IMR-90 (cell line): ENCODE data around the gene SHLD3. TPM values are rescaled to one million over a fixed set of nuclear protein-coding genes. Genes with fewer than 3 reads are reported as not detected.
"Not testable (repeated sequence)": the region's sequence is repeated elsewhere in the genome, so short reads cannot be mapped to it uniquely, and the experiment has no call there.

Source experiments
- ATAC-seq: fragments of 200-7000 bp; cut with Tn5 transposase; 2 replicates; pipeline ENCODE4 v1.9.1; 2020; ENCODE audit warnings: low read depth, mild to moderate bottlenecking, moderate library complexity
- BruUV-seq: library from RNA; stranded (reverse); fragments of 400-500 nt; replicated peaks from 2 replicates; lab custom pipeline; 2021; lab: Mats Ljungman, UMichigan
- CTCF ChIA-PET: fragments of 300-600 bp; formaldehyde crosslinking; extraction: SDS; loops from one replicate; lab custom pipeline; 2021; ENCODE audit warnings: antibody characterized with exemption; lab: Yijun Ruan, JAX
- POLR2A ChIA-PET: fragments of 300-600 bp; sonication (Branson Sonifier 250); formaldehyde crosslinking; loops from one replicate; lab custom pipeline; 2022; ENCODE audit warnings: antibody characterized with exemption; ENCODE audit not compliant: unreplicated experiment; lab: Charles Lee
- DNase-seq: peaks from one replicate; pipeline ENCODE4 v3.0.0; 2013
- H2AFZ ChIP-seq: replicated peaks from 2 replicates; pipeline ENCODE3; 2013; ENCODE audit warnings: low read length, mild to moderate bottlenecking; ENCODE audit not compliant: poor library complexity
- H2AK5ac ChIP-seq: 2 replicates; pipeline ENCODE4 v1.6.1; 2013; ENCODE audit warnings: low read depth, low read length, inconsistent platforms
- H2AK9ac ChIP-seq: replicated peaks from 2 replicates; pipeline ENCODE3; 2013; ENCODE audit warnings: mild to moderate bottlenecking, low read depth, low read length, moderate library complexity; ENCODE audit not compliant: poor library complexity
- H2BK120ac ChIP-seq: 2 replicates; pipeline ENCODE4 v1.6.1; 2013; ENCODE audit warnings: low read depth, low read length, inconsistent platforms
- H2BK15ac ChIP-seq: 3 replicates; pipeline ENCODE4 v1.6.1; 2013; ENCODE audit warnings: low read depth, low read length, inconsistent platforms
- H2BK20ac ChIP-seq: 2 replicates; pipeline ENCODE4 v1.6.1; 2013; ENCODE audit warnings: low read depth, mild to moderate bottlenecking, inconsistent platforms, low read length, moderate library complexity
- H2BK5ac ChIP-seq: 2 replicates; pipeline ENCODE4 v1.6.1; 2013; ENCODE audit warnings: mild to moderate bottlenecking, low read depth, low read length, inconsistent platforms; ENCODE audit not compliant: poor library complexity, severe bottlenecking
- H3K14ac ChIP-seq: replicated peaks from 2 replicates; pipeline ENCODE4 v1.6.1; 2013; ENCODE audit warnings: low read depth, low read length, inconsistent platforms
- H3K18ac ChIP-seq: 2 replicates; pipeline ENCODE4 v1.6.1; 2013; ENCODE audit warnings: low read depth, low read length, control low read depth
- H3K23ac ChIP-seq: 2 replicates; pipeline ENCODE4 v1.6.1; 2013; ENCODE audit warnings: low read depth, low read length, inconsistent platforms
- H3K27ac ChIP-seq: 2 replicates; pipeline ENCODE4 v1.5.1; 2013; ENCODE audit warnings: mild to moderate bottlenecking, control low read depth, low read length; ENCODE audit not compliant: insufficient read depth
- H3K27me3 ChIP-seq: 2 replicates; pipeline ENCODE4 v1.6.1; 2013; ENCODE audit warnings: low read length; ENCODE audit not compliant: control insufficient read depth, insufficient read depth
- H3K36me3 ChIP-seq: 2 replicates; pipeline ENCODE4 v1.6.1; 2013; ENCODE audit warnings: low read length, mixed read lengths; ENCODE audit not compliant: control insufficient read depth, insufficient read depth
- H3K4ac ChIP-seq: 2 replicates; pipeline ENCODE4 v1.6.1; 2013; ENCODE audit warnings: low read depth, low read length, inconsistent platforms
- H3K4me1 ChIP-seq: 2 replicates; pipeline ENCODE4 v1.6.1; 2013; ENCODE audit warnings: low read length, mixed read lengths; ENCODE audit not compliant: control insufficient read depth, insufficient read depth
- H3K4me2 ChIP-seq: 2 replicates; pipeline ENCODE4 v1.6.1; 2013; ENCODE audit warnings: low read depth, mild to moderate bottlenecking, control low read depth, low read length, moderate library complexity
- H3K4me3 ChIP-seq: 2 replicates; pipeline ENCODE4 v1.5.1; 2013; ENCODE audit warnings: low read depth, mild to moderate bottlenecking, control low read depth, low read length, moderate library complexity; ENCODE audit not compliant: insufficient read depth
- H3K56ac ChIP-seq: 2 replicates; pipeline ENCODE4 v1.6.1; 2013; ENCODE audit warnings: low read length, inconsistent platforms; ENCODE audit not compliant: insufficient read depth; ENCODE audit errors: extremely low read depth
- H3K79me1 ChIP-seq, 2 experiments: 2 replicates each; pipeline ENCODE4 v1.6.1; 2013; ENCODE audit warnings: low read length in 2 of 2, inconsistent platforms in 1 of 2, low read depth in 1 of 2
- H3K9ac ChIP-seq: 2 replicates; pipeline ENCODE4 v1.6.1; 2013; ENCODE audit warnings: low read depth, low read length, control low read depth
- H3K9me1 ChIP-seq: 2 replicates; pipeline ENCODE4 v1.6.1; 2013; ENCODE audit warnings: low read length, inconsistent platforms; ENCODE audit not compliant: insufficient read depth
- H3K9me3 ChIP-seq: 2 replicates; pipeline ENCODE4 v1.6.1; 2013; ENCODE audit warnings: low read length; ENCODE audit not compliant: control insufficient read depth, insufficient read depth
- H4K20me1 ChIP-seq: 2 replicates; pipeline ENCODE4 v1.6.1; 2013; ENCODE audit warnings: low read length, inconsistent platforms; ENCODE audit not compliant: insufficient read depth
- H4K5ac ChIP-seq: 2 replicates; pipeline ENCODE4 v1.6.1; 2013; ENCODE audit warnings: mild to moderate bottlenecking, low read depth, low read length, control low read depth
- H4K8ac ChIP-seq, 2 experiments: 2 replicates each; pipeline ENCODE4 v1.6.1; 2013; ENCODE audit warnings: low read depth in 2 of 2, low read length in 2 of 2, control low read depth in 1 of 2, inconsistent platforms in 1 of 2
- H4K91ac ChIP-seq: 2 replicates; pipeline ENCODE4 v1.6.1; 2013; ENCODE audit warnings: low read depth, low read length, inconsistent platforms; ENCODE audit not compliant: insufficient read depth
- CEBPB ChIP-seq: IDR thresholded peaks from 2 replicates; pipeline ENCODE4 v1.6.1; 2012; ENCODE audit warnings: low read depth, low read length, improper control_type of control experiment
- ELK1 ChIP-seq: fragments of 150-350 bp; IDR thresholded peaks from 2 replicates; pipeline ENCODE4 v1.6.1; 2016; ENCODE audit warnings: low read depth, mild to moderate bottlenecking, low read length, moderate library complexity, borderline replicate concordance
- MAZ ChIP-seq: IDR thresholded peaks from 2 replicates; pipeline ENCODE4 v1.6.1; 2012; ENCODE audit warnings: low read depth, mild to moderate bottlenecking, low read length, improper control_type of control experiment, moderate library complexity, borderline replicate concordance
- WGBS, 2 experiments: methylation state at CpG; one replicate each; pipeline versions ENCODE4 v1.1.5 to v1.1.7; 2013; ENCODE audit warnings: missing lambda C conversion rate in 2 of 2; ENCODE audit not compliant: insufficient read length in 1 of 2; ENCODE audit errors: extremely low coverage in 2 of 2; 5-methylcytosine and 5-hydroxymethylcytosine counted together
- dilution Hi-C: fragments of 300-500 bp; cut with HindIII; formaldehyde crosslinking; loops from one replicate; pipeline ENCODE4 v1.14.3; 2018; ENCODE audit warnings: low sequenced_read_pairs; ENCODE audit not compliant: unreplicated experiment
- in situ Hi-C: fragments of 300-500 bp; cut with MboI; formaldehyde crosslinking; loops from 3 replicates; pipeline ENCODE4 v1.14.3; 2019; ENCODE audit warnings: low sequenced_read_pairs, inconsistent platforms, mixed read lengths
- intact Hi-C: fragments of 100-400 bp; cut with micrococcal nuclease; formaldehyde crosslinking; loops from 2 replicates; pipeline ENCODE4 v1.10.0; 2022
- polyA plus RNA-seq, 3 experiments: library from polyadenylated mRNA; depleted of rRNA; stranded (reverse); fragments of >200 nt; gene quantifications; 2 replicates each; pipeline ENCODE4 v1.2.3, GENCODE V29; 2012; ENCODE audit warnings: low replicate concordance in 1 of 3
- total RNA-seq: library from RNA; depleted of rRNA; stranded (reverse); fragments of >200 nt; gene quantifications from 2 replicates; pipeline ENCODE4 v1.2.3, GENCODE V29; 2012

SHLD3 gene
- total and polyA plus RNA-seq, 2 of the 4 experiments (the other 2 are of a cell fraction) = 1.7 to 2.5 TPM

- TF ChIP-seq CEBPB (0 out of 2 replicates have a peak, but pooled peaks have one; percentile 36), ELK1 (no peak), MAZ (no peak)
- Histone ChIP-seq H3K4me3 (no peak overlapping the region), H2AK5ac (no peak overlapping the region), H4K8ac (no peak overlapping the region), H3K4me1 (no peaks in the 10 kb centered on the region), H3K9me1 (0 out of 2 replicates have a peak, but pooled peaks cover 2% of the 10 kb centered on the region), H4K91ac (no peak overlapping the region), H3K56ac (no peak overlapping the region), H3K27me3 (no peaks in the 10 kb centered on the region), H3K36me3 (peaks cover 7% of the 10 kb centered on the region), H3K79me1 (peaks cover 15 to 34% of the 10 kb centered on the region in 2 experiments), H2AK9ac (no peak overlapping the region), H3K23ac (no peak overlapping the region), H3K27ac (no peak overlapping the region), H4K5ac (no peak overlapping the region), H3K18ac (no peak overlapping the region), H2BK20ac (no peak overlapping the region), H3K9me3 (no peaks in the 10 kb centered on the region), H2AFZ (no peak overlapping the region), H3K4ac (no peak overlapping the region), H2BK15ac (no peak overlapping the region), H3K9ac (no peak overlapping the region), H3K14ac (no peak overlapping the region), H3K4me2 (no peak overlapping the region), H2BK120ac (no peak overlapping the region), H2BK5ac (no peak overlapping the region), H4K20me1 (peaks cover 7% of the 10 kb centered on the region; the same call in 1 of the 2 replicates)
- ChIA-PET POLR2A (no interaction called here), CTCF (no interaction called here)
- in situ Hi-C loops (no loop called here), intact Hi-C loops (loop anchor here (10.0 kb wide), 1 partner anchor 525 kb away; the partner anchor contains the start of gene SREK1), dilution Hi-C loops (no loop called here)
- ATAC-seq = no peak
- BruUV-seq = no TSS peak
- no peak for DNase-seq
- no CpG with 5 or more reads among the region's 4 CpGs for WGBS, 2 experiments
Observed at GRCh38 chr5:65620021-65620420, 4.8 kb upstream of the SHLD3 start.

- H3K4ac ChIP-seq, ATAC-seq, H4K5ac ChIP-seq, H2AK9ac ChIP-seq, H3K9me3 ChIP-seq, H3K27me3 ChIP-seq, H2AK5ac ChIP-seq, H4K91ac ChIP-seq, H3K23ac ChIP-seq, H3K4me3 ChIP-seq, CTCF ChIA-PET, POLR2A ChIA-PET, DNase-seq, H2BK120ac ChIP-seq, H3K4me2 ChIP-seq, H3K27ac ChIP-seq, in situ Hi-C loops, H3K9ac ChIP-seq, H3K4me1 ChIP-seq, H3K56ac ChIP-seq, H2BK5ac ChIP-seq, BruUV-seq, H2BK15ac ChIP-seq, H3K9me1 ChIP-seq, H3K14ac ChIP-seq, dilution Hi-C loops, H3K36me3 ChIP-seq, H4K20me1 ChIP-seq, H4K8ac ChIP-seq, H3K18ac ChIP-seq, H2AFZ ChIP-seq, H2BK20ac ChIP-seq: not testable (repeated sequence)
- intact Hi-C loops = loop anchor here (10.0 kb wide), 1 partner anchor 523 kb away; the partner anchor contains the start of gene SREK1
- no CpG with 5 or more reads among the region's 4 CpGs for WGBS, 2 experiments
- peaks cover 11 to 41% of the 10 kb centered on the region in 2 experiments for H3K79me1 ChIP-seq
Observed at GRCh38 chr5:65621961-65622360, 2.9 kb upstream of the SHLD3 start.
